NCI-H69 (cell line): ENCODE results near the gene PSD.

Experiments used
- DNase-seq: peaks from one replicate; lab custom pipeline; 2025; lab: John Stamatoyannopoulos, UW

The PSD gene

GRCh38 chr10:102420181-102420713 is 1.7 kb upstream of the PSD start:
- peak; percentile 59 for DNase-seq

- peak; percentile 91 for DNase-seq
Observed at GRCh38 chr10:102419269-102420180, 940 bp upstream of the PSD start.

GRCh38 chr10:102416695-102417094 is 1.9 kb downstream of the PSD start:
- DNase-seq: no peak

GRCh38 chr10:102416283-102416682 is 2.3 kb downstream of the PSD start:
- DNase-seq: no peak

GRCh38 chr10:102414749-102415148 is 3.8 kb downstream of the PSD start:
- DNase-seq: no peak

- no peak for DNase-seq
Observed at GRCh38 chr10:102413806-102414561, 4.6 kb downstream of the PSD start.

GRCh38 chr10:102413053-102413705 is 5.4 kb downstream of the PSD start:
- DNase-seq: peak; percentile 89

- DNase-seq: no peak
Observed at GRCh38 chr10:102412293-102412692, 6.3 kb downstream of the PSD start.

GRCh38 chr10:102411341-102412255 is 7.0 kb downstream of the PSD start:
- no peak for DNase-seq

GRCh38 chr10:102410429-102411073 is 8.0 kb downstream of the PSD start:
- DNase-seq: peak; percentile 13

- peak; percentile 10 for DNase-seq
Observed at GRCh38 chr10:102409604-102410428, 8.8 kb downstream of the PSD start.

GRCh38 chr10:102408728-102409603 is 9.6 kb downstream of the PSD start:
- DNase-seq: peak; percentile 60

- no peak for DNase-seq
Observed at GRCh38 chr10:102408131-102408727, 10.4 kb downstream of the PSD start.

- no peak for DNase-seq
Observed at GRCh38 chr10:102407425-102408130, 11.0 kb downstream of the PSD start.

GRCh38 chr10:102406815-102407214 is 11.8 kb downstream of the PSD start:
- DNase-seq: no peak

GRCh38 chr10:102405632-102406031 is 13.0 kb downstream of the PSD start:
- DNase-seq: no peak

GRCh38 chr10:102405108-102405571 is 13.4 kb downstream of the PSD start:
- DNase-seq: no peak
